GM21367 (cell line): ENCODE results near the gene NDUFB10.

Experiments
- ATAC-seq: cut with Tn5 transposase; IDR thresholded peaks from one replicate; pipeline ENCODE4 v1.9.1; 2021; ENCODE audit not compliant: unreplicated experiment

The NDUFB10 gene

GRCh38 chr16:2001035-2001434 is 41.7 kb downstream of the NDUFB10 start:
- ATAC-seq, result no peak

GRCh38 chr16:2001456-2002355 is 42.4 kb downstream of the NDUFB10 start:
- ATAC-seq, result no peak

GRCh38 chr16:2002406-2003230 is 43.3 kb downstream of the NDUFB10 start:
- no peak for ATAC-seq

GRCh38 chr16:2003231-2003826 is 44.0 kb downstream of the NDUFB10 start:
- no peak for ATAC-seq

GRCh38 chr16:2003827-2004641 is 44.7 kb downstream of the NDUFB10 start:
- ATAC-seq, result peak; percentile 35

GRCh38 chr16:2004795-2005517 is 45.6 kb downstream of the NDUFB10 start:
- no peak for ATAC-seq

- ATAC-seq, result no peak
These were observed 46.3 kb downstream of the NDUFB10 start for GRCh38 chr16:2005646-2006045.

GRCh38 chr16:2006317-2006716 is 47.0 kb downstream of the NDUFB10 start:
- no peak for ATAC-seq

- ATAC-seq, result no peak
These were observed 47.9 kb downstream of the NDUFB10 start for GRCh38 chr16:2007081-2007836.

- no peak for ATAC-seq
These were observed 48.7 kb downstream of the NDUFB10 start for GRCh38 chr16:2008009-2008526.

- no peak for ATAC-seq
These were observed 49.4 kb downstream of the NDUFB10 start for GRCh38 chr16:2008631-2009163.

- ATAC-seq, result no peak
These were observed 49.9 kb downstream of the NDUFB10 start for GRCh38 chr16:2009164-2009711.

GRCh38 chr16:2009791-2010510 is 50.6 kb downstream of the NDUFB10 start, which contains the start of gene ZNF598:
TSS of gene ZNF598 (minus strand) at chr16:2009821.
- ATAC-seq, result no peak
